Measurements from ENCODE around the gene ITGA2B. TPM values are rescaled to one million over a fixed set of nuclear protein-coding genes. Genes with fewer than 3 reads are reported as not detected.

The ITGA2B gene
- total RNA-seq, 3 donors from 2014 or later (not counting 1 experiment from before 2014, with no cell fraction given), result 8.8 to 32.9 (median 32.6) TPM

GRCh38 chr17:44327715-44328449 lies 61.6 kb downstream of the ITGA2B start:
- intact Hi-C loops (cut with micrococcal nuclease), result loop anchor here (2.0 to 5.0 kb wide), 2 partner anchors 187 to 206 kb away; partner anchors contain the start of genes HDAC5 and HROB

DNA sequence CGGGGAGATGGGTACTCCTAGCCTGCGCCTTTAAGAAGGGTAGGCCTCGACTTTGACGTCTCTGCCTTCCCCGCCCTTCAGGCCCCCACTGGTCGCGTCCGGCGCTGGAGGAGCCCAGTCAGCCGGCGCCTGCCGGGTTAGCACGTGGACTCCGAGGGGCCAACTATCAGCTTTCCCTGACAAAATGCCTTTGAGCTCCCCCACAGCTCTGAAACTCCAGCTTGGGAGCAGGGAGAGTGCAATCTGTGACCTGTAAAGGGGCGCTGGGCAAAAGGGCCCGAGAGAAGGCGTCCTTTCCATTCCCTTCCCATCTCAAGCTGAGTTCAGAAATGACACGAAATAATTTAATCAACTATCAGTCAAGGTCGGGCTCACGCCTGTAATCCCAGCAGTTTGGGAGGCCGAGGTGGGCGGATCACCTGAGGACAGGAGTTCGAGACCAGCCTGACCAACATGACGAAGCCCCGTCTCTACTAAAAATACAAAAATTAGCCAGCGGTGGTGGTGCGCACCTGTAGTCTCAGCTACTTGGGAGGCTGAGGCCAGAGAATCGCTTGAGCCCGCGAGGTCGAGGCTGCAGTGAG lies 62.5 kb downstream of the ITGA2B start:
- peak overlapping the region; percentile 97 to 98 for H3K27ac Mint-ChIP-seq
- H3K4me3 Mint-ChIP-seq, result peak overlapping the region; percentile 59
- Histone ChIP-seq H3K36me3 (ENCODE audit: control insufficient read depth, insufficient read depth, low read length) (peaks cover 4% of the 10 kb centered on the region), H3K27me3 (ENCODE audit: control insufficient read depth, insufficient read depth, low read length) (no peaks in the 10 kb centered on the region), H3K27ac (ENCODE audit: low read length) (peak overlapping the region; percentile 61), H3K4me3 (ENCODE audit: low read length) (peak overlapping the region; percentile 22), H3K9me3 (ENCODE audit: control insufficient read depth, insufficient read depth, low read length) (no peaks in the 10 kb centered on the region), H3K4me1 (ENCODE audit: control insufficient read depth, insufficient read depth, low read length) (peaks cover 45% of the 10 kb centered on the region)
- H3K4me1 Mint-ChIP-seq, result peaks cover 10 to 32% of the 10 kb centered on the region in 2 donors
- no peak for TF ChIP-seq CTCF (IDR thresholded peaks at IDR 0.05)
- DNase-seq, result peak; percentile 89 to 96
- no peaks in the 10 kb centered on the region for H3K9me3 Mint-ChIP-seq
- H3K27me3 Mint-ChIP-seq (ENCODE audit: low read depth in 2 of 2), result no peaks in the 10 kb centered on the region
- intact Hi-C loops (cut with micrococcal nuclease), result loop anchor here (2.0 to 5.0 kb wide), 2 partner anchors 186 to 205 kb away; partner anchors contain the start of genes HDAC5 and HROB
- 28% methylated on average over 30 of the region's 31 CpGs for WGBS (ENCODE audit: insufficient coverage)
- H3K36me3 Mint-ChIP-seq, result no peaks in the 10 kb centered on the region
- peak; percentile 68 to 86 (median 72) for ATAC-seq

More at GRCh38 chr17:44327715-44328449, 61.6 kb downstream of the ITGA2B start:
- ATAC-seq (no peak), DNase-seq (no peak)
- H3K4me3 ChIP-seq (ENCODE audit: low read length), result no peak overlapping the region
- Mint-ChIP-seq H3K27me3 (ENCODE audit: low read depth in 2 of 2) (no peaks in the 10 kb centered on the region), H3K9me3 (no peaks in the 10 kb centered on the region), H3K4me3 (peak overlapping the region; percentile 13), H3K36me3 (no peaks in the 10 kb centered on the region), H3K4me1 (peaks cover 6 to 27% of the 10 kb centered on the region in 2 donors), H3K27ac (no peak overlapping the region)
- no peaks in the 10 kb centered on the region for H3K9me3 ChIP-seq (ENCODE audit: control insufficient read depth, insufficient read depth, low read length)
- peaks cover 45% of the 10 kb centered on the region for H3K4me1 ChIP-seq (ENCODE audit: control insufficient read depth, insufficient read depth, low read length)
- H3K27ac ChIP-seq (ENCODE audit: low read length), result no peak overlapping the region
- TF ChIP-seq CTCF (IDR thresholded peaks at IDR 0.05), result no peak
- no peaks in the 10 kb centered on the region for H3K27me3 ChIP-seq (ENCODE audit: control insufficient read depth, insufficient read depth, low read length)
- WGBS (ENCODE audit: insufficient coverage), result 83% methylated on average over 6 of the region's 7 CpGs
- no peaks in the 10 kb centered on the region for H3K36me3 ChIP-seq (ENCODE audit: control insufficient read depth, insufficient read depth, low read length)

- no peaks in the 10 kb centered on the region for H3K36me3 Mint-ChIP-seq
- peak within 1 kb of the TSS; percentile 92 for H3K4me3 Mint-ChIP-seq
- DNase-seq, result peak; percentile 97 to 99
- no peak for TF ChIP-seq CTCF (IDR thresholded peaks at IDR 0.05)
- peak within 1 kb of the TSS; percentile 97 to 98 for H3K27ac Mint-ChIP-seq
- intact Hi-C loops (cut with micrococcal nuclease), result loop anchor here (5.0 kb wide), 1 partner anchor 202 kb away; the partner anchor contains the start of gene HDAC5
- no peaks in the 10 kb centered on the region for H3K27me3 ChIP-seq (ENCODE audit: control insufficient read depth, insufficient read depth, low read length)
- H3K4me3 ChIP-seq (ENCODE audit: low read length), result peak within 1 kb of the TSS; percentile 91
- no peaks in the 10 kb centered on the region for H3K9me3 Mint-ChIP-seq
- ATAC-seq, result peak; percentile 72 to 92 (median 76)
- H3K9me3 ChIP-seq (ENCODE audit: control insufficient read depth, insufficient read depth, low read length), result no peaks in the 10 kb centered on the region
- H3K27me3 Mint-ChIP-seq (ENCODE audit: low read depth in 2 of 2), result no peaks in the 10 kb centered on the region
- peak within 1 kb of the TSS; percentile 99 for H3K27ac ChIP-seq (ENCODE audit: low read length)
- peaks cover 40% of the 10 kb centered on the region for H3K4me1 ChIP-seq (ENCODE audit: control insufficient read depth, insufficient read depth, low read length)
- H3K36me3 ChIP-seq (ENCODE audit: control insufficient read depth, insufficient read depth, low read length), result peaks cover 23% of the 10 kb centered on the region
- H3K4me1 Mint-ChIP-seq, result peaks cover 5 to 26% of the 10 kb centered on the region in 2 donors
- WGBS (ENCODE audit: insufficient coverage), result under 1% methylated on average over 85 of the region's 85 CpGs
Observed at GRCh38 chr17:44324571-44325275, 64.7 kb downstream of the ITGA2B start, which contains the start of gene SLC25A39. Gene SLC25A39 (minus strand): TSS chr17:44324823. CDS start chr17:44323562, 1,261 bp downstream.

Data from natural killer cell (primary cell).